Glutamatergic neuron (in vitro differentiated cells): ENCODE measurements around the gene SLC16A6. TPM values are rescaled to one million over a fixed set of nuclear protein-coding genes. Genes with fewer than 3 reads are reported as not detected.

Source experiments
- DNase-seq: peaks from one replicate; pipeline ENCODE4 v3.0.0; 2022
- H3K27ac Mint-ChIP-seq: one replicate; pipeline ENCODE4 v1.8.0; 2020; ENCODE audit warnings: mild to moderate bottlenecking, mixed read lengths, inconsistent platforms; ENCODE audit not compliant: unreplicated experiment
- H3K27me3 Mint-ChIP-seq: one replicate; pipeline ENCODE4 v1.8.0; 2020; ENCODE audit warnings: mild to moderate bottlenecking, moderate library complexity, mixed read lengths, inconsistent platforms; ENCODE audit not compliant: unreplicated experiment
- H3K36me3 Mint-ChIP-seq: one replicate; pipeline ENCODE4 v1.8.0; 2020; ENCODE audit warnings: mild to moderate bottlenecking, mixed read lengths, inconsistent platforms; ENCODE audit not compliant: unreplicated experiment
- H3K4me1 Mint-ChIP-seq: one replicate; pipeline ENCODE4 v1.8.0; 2020; ENCODE audit warnings: mild to moderate bottlenecking, low read depth, mixed read lengths, inconsistent platforms; ENCODE audit not compliant: unreplicated experiment
- H3K4me3 Mint-ChIP-seq: one replicate; pipeline ENCODE4 v1.8.0; 2020; ENCODE audit warnings: mild to moderate bottlenecking, mixed read lengths, inconsistent platforms; ENCODE audit not compliant: unreplicated experiment
- H3K9me3 Mint-ChIP-seq: one replicate; pipeline ENCODE4 v1.8.0; 2020; ENCODE audit warnings: mild to moderate bottlenecking, moderate library complexity, mixed read lengths, inconsistent platforms; ENCODE audit not compliant: unreplicated experiment
- total RNA-seq: library from RNA; stranded (reverse); fragmentation: NEBNext Ultra II Directional; extraction: Animal tissue kit (Norgen Biotek cat#: 25700); gene quantifications from one replicate; pipeline ENCODE4 v1.2.1, GENCODE V29; 2021; ENCODE audit not compliant: unreplicated experiment
- TF ChIP-seq, protein P1 (sequence below): fragments of 200-600 bp; sonication (generic); IDR thresholded peaks from one replicate; pipeline ENCODE4 v1.5.0; 2021; ENCODE audit not compliant: partially characterized antibody, unreplicated experiment

SLC16A6 gene
- total RNA-seq, 1 donor from 2014 or later: 0.25 TPM

- no peak for DNase-seq
- H3K9me3 Mint-ChIP-seq: peaks cover 2% of the 10 kb centered on the region
- peak overlapping the region; percentile 81 for H3K4me3 Mint-ChIP-seq
- peaks cover 5% of the 10 kb centered on the region for H3K4me1 Mint-ChIP-seq
- TF ChIP-seq, protein P1, sequence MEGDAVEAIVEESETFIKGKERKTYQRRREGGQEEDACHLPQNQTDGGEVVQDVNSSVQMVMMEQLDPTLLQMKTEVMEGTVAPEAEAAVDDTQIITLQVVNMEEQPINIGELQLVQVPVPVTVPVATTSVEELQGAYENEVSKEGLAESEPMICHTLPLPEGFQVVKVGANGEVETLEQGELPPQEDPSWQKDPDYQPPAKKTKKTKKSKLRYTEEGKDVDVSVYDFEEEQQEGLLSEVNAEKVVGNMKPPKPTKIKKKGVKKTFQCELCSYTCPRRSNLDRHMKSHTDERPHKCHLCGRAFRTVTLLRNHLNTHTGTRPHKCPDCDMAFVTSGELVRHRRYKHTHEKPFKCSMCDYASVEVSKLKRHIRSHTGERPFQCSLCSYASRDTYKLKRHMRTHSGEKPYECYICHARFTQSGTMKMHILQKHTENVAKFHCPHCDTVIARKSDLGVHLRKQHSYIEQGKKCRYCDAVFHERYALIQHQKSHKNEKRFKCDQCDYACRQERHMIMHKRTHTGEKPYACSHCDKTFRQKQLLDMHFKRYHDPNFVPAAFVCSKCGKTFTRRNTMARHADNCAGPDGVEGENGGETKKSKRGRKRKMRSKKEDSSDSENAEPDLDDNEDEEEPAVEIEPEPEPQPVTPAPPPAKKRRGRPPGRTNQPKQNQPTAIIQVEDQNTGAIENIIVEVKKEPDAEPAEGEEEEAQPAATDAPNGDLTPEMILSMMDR: no peak
- H3K36me3 Mint-ChIP-seq: no peaks in the 10 kb centered on the region
- H3K27ac Mint-ChIP-seq: no peak overlapping the region
- H3K27me3 Mint-ChIP-seq: peaks cover 12% of the 10 kb centered on the region
Measured at GRCh38 chr17:68292689-68293040, 1.7 kb upstream of the SLC16A6 start.

- Mint-ChIP-seq H3K27ac (no peak overlapping the region), H3K27me3 (peaks cover 12% of the 10 kb centered on the region), H3K4me1 (peaks cover 5% of the 10 kb centered on the region), H3K4me3 (peak overlapping the region; percentile 81), H3K9me3 (peaks cover 2% of the 10 kb centered on the region), H3K36me3 (no peaks in the 10 kb centered on the region)
- peak; percentile 72 for DNase-seq
- TF ChIP-seq, protein P1: no peak
Measured at GRCh38 chr17:68291836-68292688, 1.1 kb upstream of the SLC16A6 start.

DNA sequence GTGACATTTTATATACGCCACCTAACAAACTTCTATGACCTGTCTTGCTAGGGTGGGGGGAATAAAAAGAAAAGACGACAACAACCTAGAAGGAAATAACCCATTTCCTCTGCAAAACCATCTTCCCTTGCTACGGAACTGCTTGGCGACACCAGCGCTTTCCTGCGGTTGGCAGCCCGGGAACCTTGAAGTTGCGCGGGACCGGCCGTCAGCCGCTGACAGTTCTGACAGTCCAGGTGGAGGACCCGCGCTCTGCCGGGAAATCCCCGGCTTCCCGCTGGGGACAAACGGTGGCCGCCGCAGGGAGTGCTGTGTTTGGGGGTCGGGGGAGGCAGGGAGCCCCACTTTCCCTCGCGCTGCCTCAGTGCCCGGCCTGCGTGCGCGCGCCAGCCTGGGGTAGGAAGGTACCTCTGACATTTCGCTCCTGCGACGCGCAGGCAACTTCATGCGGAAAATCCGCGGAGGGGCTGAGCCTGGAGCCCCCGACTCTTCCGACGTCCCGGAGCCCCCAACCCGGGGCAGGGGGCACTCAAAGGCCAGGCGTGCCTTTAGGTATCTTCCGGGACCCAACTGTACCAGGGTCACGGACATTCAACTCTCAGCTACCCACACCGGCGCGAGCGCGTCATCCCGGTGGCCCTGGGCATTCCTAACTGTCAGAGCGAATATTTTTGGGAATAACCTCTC lies 516 bp downstream of the SLC16A6 start:
- H3K36me3 Mint-ChIP-seq: no peaks in the 10 kb centered on the region
- H3K4me1 Mint-ChIP-seq: peaks cover 5% of the 10 kb centered on the region
- TF ChIP-seq, protein P1: no peak
- H3K27me3 Mint-ChIP-seq: peaks cover 12% of the 10 kb centered on the region
- peak overlapping the region; percentile 20 for H3K27ac Mint-ChIP-seq
- DNase-seq: peak; percentile 34
- peaks cover 2% of the 10 kb centered on the region for H3K9me3 Mint-ChIP-seq
- H3K4me3 Mint-ChIP-seq: peak overlapping the region; percentile 90

GRCh38 chr17:68289936-68290267 lies 1.0 kb downstream of the SLC16A6 start:
- TF ChIP-seq, protein P1: no peak
- Mint-ChIP-seq H3K36me3 (no peaks in the 10 kb centered on the region), H3K4me1 (peaks cover 5% of the 10 kb centered on the region), H3K9me3 (peaks cover 2% of the 10 kb centered on the region), H3K27me3 (peaks cover 12% of the 10 kb centered on the region), H3K4me3 (peak overlapping the region; percentile 90), H3K27ac (no peak overlapping the region)
- no peak for DNase-seq

DNA sequence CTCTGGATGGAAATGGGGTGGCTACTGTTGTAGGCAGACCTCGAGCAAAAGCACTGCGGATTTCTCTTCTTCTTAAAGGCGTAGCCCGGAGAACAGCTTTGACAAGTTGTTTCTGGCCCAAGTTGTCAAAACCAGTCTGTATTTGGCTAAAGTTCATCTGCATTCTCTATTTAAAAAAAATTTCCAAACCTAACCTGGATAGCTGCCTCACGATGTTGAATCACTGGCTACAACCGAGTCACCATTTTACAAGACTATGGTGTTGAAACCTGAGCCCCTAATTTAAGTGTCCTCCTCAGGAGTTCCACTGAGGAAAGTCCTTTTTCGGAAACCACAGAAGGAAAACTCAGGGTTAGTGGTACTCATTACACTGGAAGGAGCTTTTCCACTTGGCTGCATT lies 1.5 kb downstream of the SLC16A6 start:
- H3K27ac Mint-ChIP-seq: no peak overlapping the region

More for the DNA sequence above, 1.5 kb downstream of the SLC16A6 start:
- H3K4me1 Mint-ChIP-seq: peaks cover 5% of the 10 kb centered on the region
- DNase-seq: no peak
- TF ChIP-seq, protein P1: no peak
- peak overlapping the region; percentile 90 for H3K4me3 Mint-ChIP-seq
- H3K36me3 Mint-ChIP-seq: no peaks in the 10 kb centered on the region
- peaks cover 2% of the 10 kb centered on the region for H3K9me3 Mint-ChIP-seq
- H3K27me3 Mint-ChIP-seq: peaks cover 12% of the 10 kb centered on the region
